Vagina (tissue), 2 donors: ENCODE measurements around the gene NID1.

Source experiments
- POLR2A ChIP-seq, 2 donors: fragments of 450-650 bp; IDR thresholded peaks; one replicate each; pipeline ENCODE4 v1.6.1; 2017; ENCODE audit warnings: antibody characterized with exemption in 2 of 2, mild to moderate bottlenecking in 2 of 2, moderate library complexity in 2 of 2
- POLR2AphosphoS5 ChIP-seq, 2 donors: sonication (generic); formaldehyde crosslinking; IDR thresholded peaks; one replicate each; pipeline ENCODE4 v1.9.0; 2017; ENCODE audit warnings: antibody characterized with exemption in 2 of 2, mild to moderate bottlenecking in 2 of 2, low read depth in 1 of 2; ENCODE audit not compliant: insufficient read depth in 1 of 2

GRCh38 chr1:235992346-235992745 lies 72.5 kb downstream of the NID1 start:
- TF ChIP-seq POLR2A (IDR thresholded peaks at IDR 0.05) (no peak), POLR2AphosphoS5 (IDR thresholded peaks at IDR 0.05; ENCODE audit: insufficient read depth in 1 of 2, low read depth in 1 of 2) (no peak)
